T-helper 2 cell treated with Interferon-gamma antibody and Interleukin-4, amounts not matched to agents 100 ng/mL and 5 ng/mL, for 36 hours (primary cell): ENCODE results near the gene C2CD2L. TPM values are rescaled to one million over a fixed set of nuclear protein-coding genes. Genes with fewer than 3 reads are reported as not detected.
"Not testable (repeated sequence)": the region's sequence is repeated elsewhere in the genome, so short reads cannot be mapped to it uniquely, and the experiment has no call there.

Experiments used
- intact Hi-C: fragments of 100-400 bp; cut with micrococcal nuclease; formaldehyde crosslinking; loops from one replicate; pipeline ENCODE4 v1.15.1; 2023
- total RNA-seq: library from RNA; stranded (reverse); gene quantifications from 2 replicates; pipeline ENCODE4 v1.2.3, GENCODE V29; 2022

C2CD2L gene
- total RNA-seq, 1 donor from 2014 or later, result 29.9 TPM

DNA sequence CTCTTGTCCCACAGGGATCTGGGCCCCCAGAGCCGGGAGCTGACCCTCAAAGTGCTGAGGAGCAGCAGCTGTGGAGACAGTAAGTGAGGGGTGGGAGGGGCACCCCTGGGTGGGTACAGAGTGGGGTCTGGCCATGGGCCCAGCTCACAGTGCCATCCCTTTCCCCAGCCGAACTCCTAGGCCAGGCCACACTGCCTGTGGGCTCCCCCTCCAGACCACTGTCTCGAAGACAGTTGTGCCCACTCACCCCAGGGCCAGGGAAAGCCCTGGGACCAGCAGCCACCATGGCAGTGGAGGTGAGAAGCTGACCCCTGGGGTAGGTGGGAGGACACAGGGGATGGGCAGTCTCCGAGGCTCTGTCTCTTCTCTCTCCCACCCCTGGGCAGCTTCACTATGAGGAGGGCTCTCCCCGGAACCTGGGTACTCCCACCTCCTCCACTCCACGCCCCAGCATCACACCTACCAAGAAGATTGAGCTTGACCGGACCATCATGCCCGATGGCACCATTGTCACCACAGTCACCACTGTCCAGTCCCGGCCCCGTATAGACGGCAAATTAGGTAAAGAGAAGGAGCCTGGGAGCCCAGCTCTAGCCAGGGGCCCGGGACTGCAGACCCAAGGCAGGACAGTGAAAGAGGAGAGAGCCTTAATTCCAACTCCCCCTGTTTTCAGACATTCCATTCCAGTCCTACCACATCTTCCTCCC is 5.3 kb downstream of the C2CD2L start:
- intact Hi-C loops, result no loop called here

- intact Hi-C loops, result no loop called here
These were observed 6.6 kb downstream of the C2CD2L start for GRCh38 chr11:119113716-119114115.

GRCh38 chr11:119114351-119114750 is 7.2 kb downstream of the C2CD2L start:
- intact Hi-C loops, result no loop called here

DNA sequence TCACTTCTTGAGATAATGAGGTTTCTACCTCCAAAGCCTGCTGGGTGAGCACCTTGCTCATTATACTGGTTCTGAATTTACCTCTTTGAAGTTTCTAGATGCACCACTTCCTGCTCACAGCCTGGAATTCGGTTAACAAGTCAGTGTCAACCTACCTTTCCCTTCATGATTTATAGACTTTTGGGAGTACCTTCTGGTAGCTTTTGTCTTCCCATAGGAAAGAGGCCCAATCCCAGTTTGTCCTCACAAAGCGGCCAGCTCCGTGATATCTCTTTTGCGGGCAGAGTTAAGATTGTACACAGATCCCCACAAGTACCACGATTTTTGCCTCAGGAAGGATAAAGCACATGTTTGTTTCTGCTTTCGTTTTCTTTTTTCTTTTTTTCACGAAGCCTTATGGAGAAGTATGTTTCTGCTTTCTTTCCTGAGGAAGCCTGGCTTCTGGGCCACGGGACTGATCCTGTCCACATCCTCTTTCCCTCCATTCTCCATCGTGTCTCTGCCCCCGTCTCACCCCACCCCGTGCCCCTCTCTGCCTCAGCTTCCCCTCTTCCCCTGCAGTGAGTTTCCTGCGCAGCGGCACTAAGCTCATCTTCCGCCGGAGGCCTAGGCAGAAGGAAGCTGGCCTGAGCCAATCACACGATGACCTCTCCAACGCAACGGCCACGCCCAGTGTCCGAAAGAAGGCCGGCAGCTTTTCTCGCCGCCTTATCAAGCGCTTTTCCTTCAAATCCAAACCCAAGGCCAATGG is 8.5 kb downstream of the C2CD2L start:
- intact Hi-C loops, result no loop called here

DNA sequence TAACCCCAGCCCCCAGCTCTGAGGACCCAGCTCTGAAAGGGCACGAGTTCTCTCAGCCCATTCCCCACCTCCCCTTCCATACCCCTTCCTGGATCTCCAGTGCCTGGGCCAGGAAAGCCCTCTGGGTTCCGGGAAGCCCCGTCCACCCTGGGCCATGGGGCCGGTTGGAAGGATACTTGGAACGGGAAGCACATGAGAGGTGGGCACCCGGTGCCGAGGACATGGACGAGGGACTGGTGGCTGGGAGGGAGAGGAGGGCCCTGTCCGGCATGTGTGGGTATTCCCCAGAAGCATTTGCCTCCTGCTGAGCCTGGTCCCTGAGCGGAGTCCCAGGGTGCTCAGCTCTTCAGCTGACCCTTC is 9.1 kb downstream of the C2CD2L start:
- intact Hi-C loops, result no loop called here

GRCh38 chr11:119116601-119117000 is 9.5 kb downstream of the C2CD2L start:
- intact Hi-C loops, result no loop called here

DNA sequence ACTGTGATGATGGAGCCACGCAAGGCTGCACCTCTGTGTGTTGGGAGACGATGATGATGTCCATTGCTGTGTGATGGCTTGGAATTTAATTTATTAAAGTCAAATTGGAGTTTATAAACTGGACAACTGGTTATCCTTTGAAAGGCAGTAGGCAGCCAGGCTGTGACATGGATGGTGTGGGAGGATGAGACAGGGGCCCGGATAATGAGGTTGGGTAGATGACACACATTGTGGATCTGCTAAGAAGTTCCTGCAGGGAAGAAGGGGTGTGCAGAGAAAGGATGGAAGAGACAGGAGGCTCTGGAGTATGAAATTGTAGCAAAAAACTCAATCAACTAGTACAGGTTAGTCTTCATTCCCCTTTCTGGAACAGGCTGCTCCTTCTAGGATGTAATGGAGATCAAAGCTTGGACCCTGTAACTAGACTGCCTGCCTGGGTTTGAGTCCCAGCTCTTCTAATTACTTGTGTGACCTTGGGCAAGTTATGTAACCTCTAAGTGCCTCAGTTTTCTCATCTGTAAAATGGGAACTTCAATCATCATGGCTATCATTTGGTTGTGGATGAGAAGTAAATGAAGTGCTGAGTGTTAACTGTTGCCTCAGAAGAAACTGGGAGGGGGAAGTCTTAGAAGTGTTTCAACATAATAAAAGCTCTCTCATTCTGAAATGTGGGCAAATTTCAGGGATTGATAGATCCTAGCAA is 10.0 kb downstream of the C2CD2L start:
- intact Hi-C loops, result no loop called here

- intact Hi-C loops, result no loop called here
These were observed 11.1 kb downstream of the C2CD2L start for GRCh38 chr11:119118227-119118626.

- intact Hi-C loops, result no loop called here
These were observed 11.8 kb downstream of the C2CD2L start for GRCh38 chr11:119118946-119119345.

DNA sequence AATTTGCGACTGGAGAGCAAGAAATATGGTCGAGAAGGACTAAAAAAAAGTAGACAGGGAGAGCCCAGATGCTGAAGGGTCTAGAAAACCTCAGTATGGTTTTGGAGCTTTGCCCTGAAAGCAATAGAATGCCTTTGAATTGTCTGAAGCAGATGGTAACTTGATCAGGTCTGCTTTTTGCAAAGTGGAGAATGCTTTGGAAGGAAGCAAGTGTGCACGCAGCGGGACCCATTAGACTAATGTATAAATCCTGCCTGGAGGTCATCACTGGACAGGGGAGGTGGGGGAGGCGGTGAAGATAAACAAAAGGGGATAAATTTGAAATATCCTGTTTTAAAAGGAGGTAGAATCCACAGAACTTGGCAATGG is 13.5 kb downstream of the C2CD2L start:
- intact Hi-C loops, result loop anchor here (1.0 kb wide), 8 partner anchors 13 to 214 kb away; partner anchors contain the start of genes C2CD2L, HYOU1, RNF26 and RPS25

GRCh38 chr11:119121008-119121810 is 14.1 kb downstream of the C2CD2L start, which contains the start of gene HINFP:
TSS of gene HINFP (plus strand) at chr11:119121580. CDS start at chr11:119126945, 5,365 bp downstream.
- intact Hi-C loops, result loop anchor here (1.0 kb wide), 8 partner anchors 14 to 213 kb away; partner anchors contain the start of genes C2CD2L, HYOU1, RNF26 and RPS25

DNA sequence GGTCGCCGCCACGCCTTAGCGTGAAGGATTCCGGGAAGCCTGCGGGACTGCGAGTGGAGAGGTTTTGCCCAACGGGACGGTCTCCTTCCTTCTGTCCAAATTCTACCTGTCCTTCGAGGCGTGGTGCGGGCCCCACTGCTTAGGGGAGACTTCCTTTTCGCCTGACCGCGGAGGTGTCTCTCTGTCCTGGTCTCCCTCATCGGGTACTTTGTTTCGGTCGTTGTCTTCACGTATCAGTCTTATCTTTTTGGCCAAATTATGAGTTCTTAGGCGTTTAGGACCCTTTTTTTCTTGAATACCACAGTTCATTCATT is 14.6 kb downstream of the C2CD2L start:
- intact Hi-C loops, result loop anchor here (1.0 kb wide), 8 partner anchors 14 to 213 kb away; partner anchors contain the start of genes C2CD2L, HYOU1, RNF26 and RPS25

DNA sequence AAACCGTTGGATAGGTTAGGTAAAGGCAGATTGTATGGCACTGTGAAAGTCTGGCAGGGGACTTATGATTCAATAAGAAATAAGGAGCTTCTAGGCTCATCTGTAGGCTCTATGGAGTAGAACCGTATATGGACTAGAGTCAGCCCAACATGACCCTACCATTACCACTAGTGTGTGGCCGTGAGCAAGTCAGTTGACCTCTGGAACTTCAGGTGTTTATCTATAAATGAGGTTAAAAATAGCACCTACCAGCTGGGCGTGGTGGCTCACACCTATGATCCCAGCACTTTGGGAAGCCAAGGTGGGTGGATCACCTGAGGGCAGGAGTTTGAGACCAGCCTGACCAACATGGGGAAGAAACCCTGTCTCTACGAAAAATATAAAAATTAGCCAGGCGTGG is 18.7 kb downstream of the C2CD2L start:
- intact Hi-C loops, result no loop called here

DNA sequence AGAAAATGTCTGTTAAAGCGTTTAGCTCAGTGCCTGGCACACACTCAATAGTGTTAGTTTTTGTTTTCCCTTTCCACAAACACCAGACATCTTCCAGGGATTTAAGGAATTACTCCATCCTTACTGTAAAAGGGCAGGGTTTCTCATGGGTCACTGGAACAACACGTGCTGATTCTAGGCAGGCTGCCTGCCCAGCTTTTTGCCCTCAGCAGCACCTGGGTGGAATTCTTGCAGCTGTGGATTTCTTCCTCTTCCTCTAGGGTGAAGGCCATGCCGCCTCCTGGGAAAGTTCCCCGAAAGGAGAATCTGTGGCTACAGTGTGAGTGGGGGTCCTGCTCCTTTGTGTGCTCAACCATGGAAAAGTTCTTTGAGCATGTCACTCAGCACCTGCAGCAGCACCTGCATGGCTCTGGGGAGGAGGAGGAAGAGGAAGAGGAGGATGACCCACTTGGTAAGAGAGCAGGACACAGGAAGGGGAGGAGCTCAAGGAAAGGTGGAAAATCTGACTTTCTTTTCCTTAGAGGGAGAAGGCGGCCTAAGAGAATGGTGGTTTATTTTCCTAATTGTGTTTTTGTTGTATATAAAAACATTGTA is 19.6 kb downstream of the C2CD2L start:
- intact Hi-C loops, result no loop called here

- intact Hi-C loops, result no loop called here
These were observed 23.5 kb downstream of the C2CD2L start for GRCh38 chr11:119130662-119131061.

GRCh38 chr11:119134389-119134978 is 27.3 kb downstream of the C2CD2L start:
- intact Hi-C loops, result no loop called here

- intact Hi-C loops, result not testable (repeated sequence)
These were observed 32.1 kb downstream of the C2CD2L start for GRCh38 chr11:119139276-119139675.

GRCh38 chr11:119144825-119145486 is 37.8 kb downstream of the C2CD2L start:
- intact Hi-C loops, result loop anchor here (1.0 kb wide), 1 partner anchor 52 kb away; no protein-coding TSS in a partner anchor

DNA sequence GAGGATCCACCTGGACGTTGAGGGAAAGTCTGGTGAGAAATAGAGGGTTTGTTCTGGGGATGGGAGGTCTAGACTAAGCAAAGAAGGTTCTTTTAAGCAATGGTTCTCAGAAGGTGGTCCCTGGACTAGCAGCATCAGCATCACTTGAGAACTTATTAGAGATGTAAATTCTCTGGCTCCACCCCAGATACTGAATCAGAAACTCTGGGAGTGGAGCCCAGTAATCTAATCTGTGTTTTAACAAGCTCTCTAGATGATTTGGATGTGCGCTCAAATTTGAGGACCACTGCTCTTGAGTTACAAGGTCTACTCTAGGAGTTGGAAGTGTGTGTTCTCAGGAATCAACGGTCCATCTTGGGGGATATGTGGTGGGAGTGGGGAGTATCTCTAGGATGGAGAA is 38.4 kb downstream of the C2CD2L start:
- intact Hi-C loops, result no loop called here
